ENCODE results near the gene CAPN12.
A peak's percentile ranks its signal among the peaks of the same experiment; 100 is the strongest.

The CAPN12 gene

GRCh38 chr19:38687837-38688378 is 56.4 kb downstream of the CAPN12 start:
- Histone ChIP-seq H3K36me3 (ENCODE audit: control insufficient read depth, insufficient read depth, low read length) (no peaks in the 10 kb centered on the region), H3K9me3 (ENCODE audit: control insufficient read depth, insufficient read depth, low read length) (no peaks in the 10 kb centered on the region), H3K27me3 (ENCODE audit: control insufficient read depth, insufficient read depth, low read length) (no peaks in the 10 kb centered on the region), H3K4me3 (ENCODE audit: low read depth, low read length) (no peak overlapping the region), H3K4me1 (ENCODE audit: control insufficient read depth, insufficient read depth, low read length) (peaks cover 53% of the 10 kb centered on the region), H3K9ac (ENCODE audit: low read depth, low read length) (no peak overlapping the region), H3K27ac (ENCODE audit: low read depth, low read length) (no peak overlapping the region)

- no peaks in the 10 kb centered on the region for H3K36me3 ChIP-seq (ENCODE audit: control insufficient read depth, insufficient read depth, low read length)
- H3K9ac ChIP-seq (ENCODE audit: low read depth, low read length): no peak overlapping the region; the same call in 1 of the 2 replicates
- H3K27me3 ChIP-seq (ENCODE audit: control insufficient read depth, insufficient read depth, low read length): no peaks in the 10 kb centered on the region
- H3K9me3 ChIP-seq (ENCODE audit: control insufficient read depth, insufficient read depth, low read length): no peaks in the 10 kb centered on the region
- H3K27ac ChIP-seq (ENCODE audit: low read depth, low read length): peak overlapping the region; percentile 98
- no peak overlapping the region for H3K4me3 ChIP-seq (ENCODE audit: low read depth, low read length)
- H3K4me1 ChIP-seq (ENCODE audit: control insufficient read depth, insufficient read depth, low read length): peaks cover 51% of the 10 kb centered on the region
Observed at GRCh38 chr19:38686530-38686888, 57.8 kb downstream of the CAPN12 start.

GRCh38 chr19:38685666-38686529 is 58.4 kb downstream of the CAPN12 start:
- Histone ChIP-seq H3K9me3 (ENCODE audit: control insufficient read depth, insufficient read depth, low read length) (no peaks in the 10 kb centered on the region), H3K36me3 (ENCODE audit: control insufficient read depth, insufficient read depth, low read length) (no peaks in the 10 kb centered on the region), H3K9ac (ENCODE audit: low read depth, low read length) (peak overlapping the region; percentile 47), H3K4me3 (ENCODE audit: low read depth, low read length) (no peak overlapping the region; the same call in 1 of the 2 replicates), H3K27ac (ENCODE audit: low read depth, low read length) (peak overlapping the region; percentile 98), H3K27me3 (ENCODE audit: control insufficient read depth, insufficient read depth, low read length) (no peaks in the 10 kb centered on the region), H3K4me1 (ENCODE audit: control insufficient read depth, insufficient read depth, low read length) (peaks cover 51% of the 10 kb centered on the region)

DNA sequence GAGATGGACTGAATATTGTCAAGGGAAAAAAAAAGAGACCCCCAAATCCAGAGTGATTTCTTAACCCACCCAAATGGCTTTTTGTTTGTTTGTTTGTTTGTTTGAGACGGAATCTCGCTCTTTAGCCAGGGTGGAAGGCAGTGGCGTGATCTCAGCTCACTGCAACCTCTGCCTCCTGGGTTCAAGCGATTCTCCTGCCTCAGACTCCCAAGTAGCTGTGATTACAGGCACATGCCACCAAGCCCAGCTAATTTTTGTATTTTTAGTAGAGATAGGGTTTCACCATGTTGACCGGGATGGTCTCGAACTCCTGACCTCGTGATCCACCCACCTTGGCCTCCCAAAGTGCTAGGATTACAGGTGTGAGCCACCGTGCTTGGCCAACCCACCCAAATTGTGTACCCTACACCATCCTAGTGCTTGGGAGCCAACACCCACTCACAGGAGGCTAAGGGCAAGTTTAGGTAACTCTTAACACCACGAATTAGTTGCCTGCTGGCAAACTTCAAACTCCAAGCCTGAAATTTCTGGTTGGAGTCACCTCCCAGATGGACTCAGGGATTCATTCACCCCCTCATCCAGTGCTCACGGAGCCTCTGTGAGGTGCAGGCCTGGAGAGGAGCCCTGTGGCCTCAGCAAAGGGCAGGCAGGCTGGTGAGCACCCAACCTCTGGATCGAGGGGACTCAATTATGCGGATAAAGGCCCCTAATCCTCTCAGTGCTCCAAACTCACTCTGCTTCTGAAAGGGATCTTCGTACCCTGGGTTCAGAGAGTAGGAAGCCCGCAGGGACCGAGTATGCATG is 59.2 kb downstream of the CAPN12 start:
- Histone ChIP-seq H3K27me3 (ENCODE audit: control insufficient read depth, insufficient read depth, low read length) (no peaks in the 10 kb centered on the region), H3K9ac (ENCODE audit: low read depth, low read length) (peak overlapping the region; percentile 73), H3K36me3 (ENCODE audit: control insufficient read depth, insufficient read depth, low read length) (no peaks in the 10 kb centered on the region), H3K27ac (ENCODE audit: low read depth, low read length) (peak overlapping the region; percentile 98), H3K9me3 (ENCODE audit: control insufficient read depth, insufficient read depth, low read length) (no peaks in the 10 kb centered on the region), H3K4me3 (ENCODE audit: low read depth, low read length) (no peak overlapping the region), H3K4me1 (ENCODE audit: control insufficient read depth, insufficient read depth, low read length) (peaks cover 48% of the 10 kb centered on the region)

GRCh38 chr19:38684078-38684861 is 60.0 kb downstream of the CAPN12 start:
- H3K9me3 ChIP-seq (ENCODE audit: control insufficient read depth, insufficient read depth, low read length): no peaks in the 10 kb centered on the region
- H3K27me3 ChIP-seq (ENCODE audit: control insufficient read depth, insufficient read depth, low read length): no peaks in the 10 kb centered on the region
- H3K36me3 ChIP-seq (ENCODE audit: control insufficient read depth, insufficient read depth, low read length): no peaks in the 10 kb centered on the region
- no peak overlapping the region; the same call in 1 of the 2 replicates for H3K4me3 ChIP-seq (ENCODE audit: low read depth, low read length)
- peak overlapping the region; percentile 73 for H3K9ac ChIP-seq (ENCODE audit: low read depth, low read length)
- H3K4me1 ChIP-seq (ENCODE audit: control insufficient read depth, insufficient read depth, low read length): peaks cover 46% of the 10 kb centered on the region
- H3K27ac ChIP-seq (ENCODE audit: low read depth, low read length): peak overlapping the region; percentile 98

DNA sequence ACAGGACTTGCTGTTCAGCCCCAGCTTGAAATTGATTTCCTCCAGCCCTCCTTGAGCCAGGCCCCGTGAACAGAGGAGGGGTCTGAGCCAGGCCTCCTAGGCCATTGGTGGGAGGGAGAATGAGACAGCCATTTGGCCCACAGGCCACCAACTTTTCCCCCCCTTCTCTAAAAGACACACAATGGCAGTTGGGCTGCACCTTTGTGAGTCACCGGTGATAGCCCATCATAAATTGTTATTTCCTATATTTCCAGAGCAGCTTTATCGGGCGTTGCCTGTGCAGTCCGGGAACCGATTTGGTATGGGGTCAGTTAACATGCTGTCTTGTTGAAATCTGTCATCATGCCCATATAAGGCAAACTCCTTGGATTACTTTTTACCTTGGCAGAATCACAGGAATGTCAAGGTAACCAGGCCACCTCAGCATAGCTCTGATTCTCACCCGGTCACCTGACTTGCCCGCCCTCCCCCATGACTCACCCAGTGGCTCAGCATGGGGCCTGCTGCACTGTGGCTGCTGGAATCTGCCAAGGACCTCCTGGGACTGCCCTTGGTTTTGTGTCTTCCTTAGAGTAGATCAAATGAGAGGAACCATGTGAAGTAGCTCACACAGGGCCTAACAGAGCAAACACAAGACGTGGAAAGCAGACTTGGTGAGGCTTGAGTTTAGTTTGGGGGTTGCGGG is 60.7 kb downstream of the CAPN12 start:
- peaks cover 50% of the 10 kb centered on the region for H3K4me1 ChIP-seq (ENCODE audit: control insufficient read depth, insufficient read depth, low read length)
- H3K9ac ChIP-seq (ENCODE audit: low read depth, low read length): peak overlapping the region; percentile 78
- peak overlapping the region; percentile 98 for H3K27ac ChIP-seq (ENCODE audit: low read depth, low read length)
- H3K27me3 ChIP-seq (ENCODE audit: control insufficient read depth, insufficient read depth, low read length): no peaks in the 10 kb centered on the region
- no peak overlapping the region; the same call in 1 of the 2 replicates for H3K4me3 ChIP-seq (ENCODE audit: low read depth, low read length)
- H3K36me3 ChIP-seq (ENCODE audit: control insufficient read depth, insufficient read depth, low read length): no peaks in the 10 kb centered on the region
- no peaks in the 10 kb centered on the region for H3K9me3 ChIP-seq (ENCODE audit: control insufficient read depth, insufficient read depth, low read length)

DNA sequence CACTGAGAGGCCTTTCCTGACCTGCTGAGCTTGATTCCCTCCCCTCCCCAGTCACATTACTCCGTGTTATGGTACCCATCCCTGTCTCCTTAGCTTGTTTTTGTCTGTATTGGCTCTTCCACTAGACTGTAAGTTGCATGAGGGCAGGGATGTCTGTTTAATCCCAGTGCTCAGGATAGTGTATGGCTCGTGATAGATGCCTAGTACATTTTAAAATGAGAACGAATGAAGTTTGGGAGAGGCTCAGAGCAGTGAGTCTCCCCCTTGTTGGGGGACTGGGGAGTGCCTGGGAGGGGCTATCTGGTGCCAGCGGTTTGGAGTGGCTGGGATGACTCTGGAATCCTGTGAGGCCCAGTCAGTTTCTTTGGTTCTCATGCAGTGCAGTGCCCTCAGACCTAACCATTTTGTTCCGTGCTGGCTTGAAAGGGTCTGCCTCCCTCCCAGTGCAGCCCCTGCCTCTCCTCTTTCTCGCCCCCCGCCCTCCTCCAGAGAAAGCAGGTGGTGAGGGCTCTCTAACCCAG is 61.3 kb downstream of the CAPN12 start:
- H3K4me1 ChIP-seq (ENCODE audit: control insufficient read depth, insufficient read depth, low read length): peaks cover 56% of the 10 kb centered on the region
- peak overlapping the region; percentile 98 for H3K27ac ChIP-seq (ENCODE audit: low read depth, low read length)
- peak overlapping the region; percentile 78 for H3K9ac ChIP-seq (ENCODE audit: low read depth, low read length)
- no peaks in the 10 kb centered on the region for H3K9me3 ChIP-seq (ENCODE audit: control insufficient read depth, insufficient read depth, low read length)
- no peak overlapping the region for H3K4me3 ChIP-seq (ENCODE audit: low read depth, low read length)
- H3K27me3 ChIP-seq (ENCODE audit: control insufficient read depth, insufficient read depth, low read length): no peaks in the 10 kb centered on the region
- H3K36me3 ChIP-seq (ENCODE audit: control insufficient read depth, insufficient read depth, low read length): no peaks in the 10 kb centered on the region

GRCh38 chr19:38682195-38682867 is 61.9 kb downstream of the CAPN12 start:
- H3K27ac ChIP-seq (ENCODE audit: low read depth, low read length): peak overlapping the region; percentile 98
- no peaks in the 10 kb centered on the region for H3K9me3 ChIP-seq (ENCODE audit: control insufficient read depth, insufficient read depth, low read length)
- no peaks in the 10 kb centered on the region for H3K27me3 ChIP-seq (ENCODE audit: control insufficient read depth, insufficient read depth, low read length)
- H3K9ac ChIP-seq (ENCODE audit: low read depth, low read length): peak overlapping the region; percentile 78; the same call in 1 of the 2 replicates
- H3K4me3 ChIP-seq (ENCODE audit: low read depth, low read length): no peak overlapping the region
- peaks cover 2% of the 10 kb centered on the region; the same call in 1 of the 2 replicates for H3K36me3 ChIP-seq (ENCODE audit: control insufficient read depth, insufficient read depth, low read length)
- H3K4me1 ChIP-seq (ENCODE audit: control insufficient read depth, insufficient read depth, low read length): peaks cover 55% of the 10 kb centered on the region

Measured in HUES48 (cell line).